Ovary (tissue), 3 donors: ENCODE results near the gene TBL2.

Experiments
- CTCF ChIP-seq, 3 donors: fragments of 450-650 bp in 2 of 3; fragments of 200-600 bp in 1 of 3; IDR thresholded peaks; one replicate each; pipeline versions ENCODE4 v1.5.1 to v1.8.0; 2016 to 2022; ENCODE audit warnings: antibody characterized with exemption in 3 of 3, mild to moderate bottlenecking in 1 of 3
- EP300 ChIP-seq: sonication (generic); formaldehyde crosslinking; IDR thresholded peaks from one replicate; pipeline ENCODE4 v1.6.1; 2017; ENCODE audit warnings: antibody characterized with exemption
- POLR2A ChIP-seq: fragments of 450-650 bp; IDR thresholded peaks from one replicate; pipeline ENCODE4 v1.6.1; 2017; ENCODE audit warnings: antibody characterized with exemption, mild to moderate bottlenecking, moderate library complexity
- donor health status: DM: no; HTN: no; CAD: no.

GRCh38 chr7:73611017-73611555, 32.7 kb upstream of the TBL2 start:
- TF ChIP-seq CTCF (IDR thresholded peaks at IDR 0.05) (no peak), POLR2A (no peak), EP300 (no peak)
